ENCODE results near the gene CDH23. TPM values are rescaled to one million over a fixed set of nuclear protein-coding genes. Genes with fewer than 3 reads are reported as not detected.

CDH23 gene
- total and polyA plus RNA-seq, 2 of the 8 experiments (the other 6 are each of a cell fraction or from before 2014, with no cell fraction given), result 1.9 to 4.9 TPM

GRCh38 chr10:71761541-71762113 lies 364.9 kb downstream of the CDH23 start:
- Histone ChIP-seq H3K23me2 (ENCODE audit: low read depth, low read length) (no peaks in the 10 kb centered on the region), H3K4me1 (replicated peaks in 1 of 4; ENCODE audit: control insufficient read depth in 3 of 4, insufficient read depth in 4 of 4, low read length in 3 of 4) (peaks cover 0 to 7% (median 4%) of the 10 kb centered on the region in 4 experiments; a peak in 4 of 7 replicates), H2BK120ac (replicated peaks; ENCODE audit: low read depth, low read length) (no peak overlapping the region), H3K9ac (replicated peaks in 1 of 4; ENCODE audit: extremely low read depth in 1 of 4, low read depth in 3 of 4, low read length in 3 of 4) (no peak overlapping the region), H3K9me3 (ENCODE audit: insufficient read depth in 2 of 2, low read depth in 1 of 2, low read length in 1 of 2) (no peaks in the 10 kb centered on the region), H2BK15ac (ENCODE audit: low read length) (no peak overlapping the region), H3K4me3 (ENCODE audit: extremely low read depth in 1 of 4, insufficient read depth in 2 of 4, low read depth in 3 of 4, low read length in 4 of 4) (no peak overlapping the region), H3K36me3 (ENCODE audit: control insufficient read depth in 2 of 4, insufficient read depth in 4 of 4, low read length in 3 of 4) (no peaks in the 10 kb centered on the region), H3K18ac (ENCODE audit: extremely low read depth, low read length) (no peak overlapping the region), H4K20me1 (replicated peaks in 1 of 2; ENCODE audit: control insufficient read depth in 1 of 2, insufficient read depth in 2 of 2, low read length in 2 of 2) (no peaks in the 10 kb centered on the region), H4K5ac (ENCODE audit: insufficient read length, low read depth, low read length) (no peak overlapping the region), H2AK5ac (ENCODE audit: low read depth, low read length) (no peak overlapping the region), H3K56ac (replicated peaks; ENCODE audit: insufficient read length, low read depth, low read length) (no peak overlapping the region), H2BK12ac (ENCODE audit: low read depth, low read length) (peak overlapping the region; percentile 60; the same call in 1 of the 2 replicates), H3K14ac (ENCODE audit: insufficient read length) (no peak overlapping the region), H3K79me2 (ENCODE audit: control insufficient read depth in 1 of 2, insufficient read depth in 2 of 2, low read length in 2 of 2) (no peaks in the 10 kb centered on the region), H3K27ac (ENCODE audit: low read depth, low read length) (no peak overlapping the region), H3K4ac (replicated peaks; ENCODE audit: insufficient read length, low read depth, low read length) (no peak overlapping the region), H2BK5ac (ENCODE audit: low read depth, low read length) (no peak overlapping the region), H3K27me3 (replicated peaks in 1 of 4; ENCODE audit: control insufficient read depth in 3 of 4, extremely low read depth in 1 of 4, insufficient read depth in 3 of 4, low read length in 3 of 4) (no peaks in the 10 kb centered on the region; a peak in 1 of 7 replicates), H4K91ac (replicated peaks; ENCODE audit: insufficient read length, low read length) (no peak overlapping the region), H3K4me2 (ENCODE audit: insufficient read depth in 1 of 2, low read depth in 2 of 2, low read length in 2 of 2) (no peak overlapping the region), H2BK20ac (ENCODE audit: low read length) (no peak overlapping the region), H3K79me1 (ENCODE audit: low read depth, low read length) (no peaks in the 10 kb centered on the region), H3K23ac (ENCODE audit: insufficient read length) (no peak overlapping the region), H4K8ac (ENCODE audit: extremely low read depth, insufficient read depth, low read length) (peak overlapping the region; percentile 59; the same call in 1 of the 2 replicates), H2AFZ (ENCODE audit: low read length) (no peak overlapping the region)
- DNase-seq (ENCODE audit: low read depth in 1 of 2, low spot score in 2 of 2), result no peak
- ChIA-PET CTCF (ENCODE audit: partially characterized antibody) (interaction anchor here (0.6 to 1.8 kb wide), 13 partner anchors 9 to 446 kb away, joined by 3 to 15 read pairs (median 4); no protein-coding TSS in a partner anchor), POLR2A (ENCODE audit: partially characterized antibody) (no interaction called here)
- no peak for FAIRE-seq
- WGBS, 2 experiments (ENCODE audit: extremely low coverage in 1 of 2, insufficient coverage in 1 of 2, insufficient read length in 1 of 2, insufficient replicate concordance in 2 of 2, low coverage in 1 of 2, low lambda C conversion rate in 2 of 2, missing lambda C conversion rate in 1 of 2), result 92% methylated on average over 22 of the region's 26 CpGs; no CpG with 5 or more reads in 1 of the 2 experiments
- TF ChIP-seq MAX (IDR thresholded peaks at IDR 0.05) (0 out of 2 replicates have a peak, but pooled peaks have one; percentile 57), SAP30 (IDR thresholded peaks at IDR 0.05; ENCODE audit: insufficient read depth, insufficient replicate concordance, low read length) (no peak), RAD21 (IDR thresholded peaks at IDR 0.05 in 1 of 2, conservative IDR thresholded peaks at IDR 0.05 in 1 of 2; ENCODE audit: low read depth in 2 of 2, low read length in 2 of 2) (peak; percentile 54 to 72), CTCF (IDR thresholded peaks at IDR 0.05; ENCODE audit: control extremely low read depth in 1 of 3, insufficient read depth in 1 of 3, low read depth in 1 of 3, low read length in 3 of 3) (peak; percentile 69 to 80 (median 79)), GTF2F1 (IDR thresholded peaks at IDR 0.05; ENCODE audit: borderline replicate concordance, low read depth, low read length) (no peak), PHF8 (conservative IDR thresholded peaks at IDR 0.05; ENCODE audit: low read depth, low read length) (no peak), ZNF274 (IDR thresholded peaks at IDR 0.05; ENCODE audit: borderline replicate concordance, extremely low read depth, low read length) (no peak), YY1 (IDR thresholded peaks at IDR 0.05; ENCODE audit: low read depth, low read length) (no peak), NRF1 (IDR thresholded peaks at IDR 0.05; ENCODE audit: low read depth, low read length) (no peak)
